H9 (cell line): Measurements from ENCODE around the gene NUP205. TPM values are rescaled to one million over a fixed set of nuclear protein-coding genes. Genes with fewer than 3 reads are reported as not detected.

Experiments
- DNase-seq: peaks from one replicate; pipeline ENCODE4 v3.0.0-alpha.2; 2017
- H2AFZ ChIP-seq: one replicate; pipeline ENCODE4 v1.6.1; 2013; ENCODE audit warnings: mild to moderate bottlenecking, low read length, control low read depth, moderate library complexity
- H2AK5ac ChIP-seq: 2 replicates; pipeline ENCODE4 v1.6.1; 2013; ENCODE audit warnings: low read length, control low read depth, mixed read lengths; ENCODE audit not compliant: insufficient read length
- H2BK120ac ChIP-seq: one replicate; pipeline ENCODE4 v1.6.1; 2013; ENCODE audit warnings: low read depth, mild to moderate bottlenecking, low read length, control low read depth, inconsistent platforms; ENCODE audit not compliant: poor library complexity, severe bottlenecking
- H2BK12ac ChIP-seq: 2 replicates; pipeline ENCODE4 v1.6.1; 2013; ENCODE audit warnings: low read length, control low read depth, mixed read lengths, low read depth; ENCODE audit not compliant: insufficient read length
- H2BK15ac ChIP-seq: 2 replicates; pipeline ENCODE4 v1.6.1; 2013; ENCODE audit warnings: low read depth, low read length, control low read depth
- H2BK20ac ChIP-seq: one replicate; pipeline ENCODE4 v1.6.1; 2013; ENCODE audit warnings: low read depth, mild to moderate bottlenecking, low read length, control low read depth, inconsistent platforms; ENCODE audit not compliant: poor library complexity, severe bottlenecking
- H2BK5ac ChIP-seq: 2 replicates; pipeline ENCODE4 v1.6.1; 2013; ENCODE audit warnings: low read length, control low read depth, mixed read lengths; ENCODE audit not compliant: insufficient read length
- H3K14ac ChIP-seq: 2 replicates; pipeline ENCODE4 v1.6.1; 2013; ENCODE audit warnings: low read length, control low read depth; ENCODE audit not compliant: insufficient read depth
- H3K18ac ChIP-seq: 2 replicates; pipeline ENCODE4 v1.6.1; 2013; ENCODE audit warnings: low read depth, mild to moderate bottlenecking, mixed read lengths, low read length, control low read depth; ENCODE audit not compliant: insufficient read length
- H3K23ac ChIP-seq: 2 replicates; pipeline ENCODE4 v1.6.1; 2013; ENCODE audit warnings: low read length, control low read depth, mixed read lengths, low read depth; ENCODE audit not compliant: insufficient read length
- H3K23me2 ChIP-seq: 2 replicates; pipeline ENCODE4 v1.6.1; 2013; ENCODE audit warnings: low read depth, mild to moderate bottlenecking, mixed read lengths, low read length, control low read depth; ENCODE audit not compliant: insufficient read length, poor library complexity, severe bottlenecking
- H3K27ac ChIP-seq: 2 replicates; pipeline ENCODE4 v1.5.1; 2013; ENCODE audit warnings: low read length, control low read depth, mixed read lengths, low read depth; ENCODE audit not compliant: insufficient read length
- H3K27me3 ChIP-seq: 2 replicates; pipeline ENCODE4 v1.6.1; 2013; ENCODE audit warnings: low read length, control low read depth, inconsistent platforms; ENCODE audit not compliant: insufficient read depth
- H3K4ac ChIP-seq: 2 replicates; pipeline ENCODE4 v1.6.1; 2013; ENCODE audit warnings: low read depth, mild to moderate bottlenecking, control low read depth, inconsistent platforms, low read length, moderate library complexity
- H3K4me1 ChIP-seq: 2 replicates; pipeline ENCODE4 v1.6.1; 2013; ENCODE audit warnings: low read length, control low read depth, inconsistent platforms; ENCODE audit not compliant: insufficient read depth
- H3K4me2 ChIP-seq: 2 replicates; pipeline ENCODE4 v1.6.1; 2013; ENCODE audit warnings: low read length, control low read depth, mixed read lengths; ENCODE audit not compliant: insufficient read length, insufficient read depth
- H3K56ac ChIP-seq: 2 replicates; pipeline ENCODE4 v1.6.1; 2013; ENCODE audit warnings: low read depth, mild to moderate bottlenecking, mixed read lengths, low read length, control low read depth; ENCODE audit not compliant: insufficient read length
- H3K79me1 ChIP-seq: 2 replicates; pipeline ENCODE4 v1.6.1; 2013; ENCODE audit warnings: low read depth, mild to moderate bottlenecking, moderate library complexity, low read length, control low read depth, inconsistent platforms; ENCODE audit not compliant: insufficient read depth, poor library complexity, severe bottlenecking
- H3K79me2 ChIP-seq: 2 replicates; pipeline ENCODE4 v1.6.1; 2013; ENCODE audit warnings: low read length, control low read depth, inconsistent platforms; ENCODE audit not compliant: insufficient read depth
- H3K9ac ChIP-seq: 2 replicates; pipeline ENCODE4 v1.6.1; 2013; ENCODE audit warnings: low read length, control low read depth, mixed read lengths; ENCODE audit not compliant: insufficient read length; ENCODE audit errors: extremely low read depth
- H3K9me3 ChIP-seq: one replicate; pipeline ENCODE4 v1.6.1; 2013; ENCODE audit warnings: low read depth, low read length, inconsistent platforms; ENCODE audit not compliant: control insufficient read depth
- H3T11ph ChIP-seq: one replicate; pipeline ENCODE4 v1.6.1; 2013; ENCODE audit warnings: mild to moderate bottlenecking, low read length, control low read depth, inconsistent platforms
- H4K20me1 ChIP-seq: one replicate; pipeline ENCODE4 v1.6.1; 2013; ENCODE audit not compliant: control insufficient read depth, insufficient read length, insufficient read depth
- H4K5ac ChIP-seq: 2 replicates; pipeline ENCODE4 v1.6.1; 2013; ENCODE audit warnings: low read depth, mild to moderate bottlenecking, mixed read lengths, low read length, control low read depth; ENCODE audit not compliant: insufficient read length
- H4K8ac ChIP-seq: replicated peaks from 2 replicates; pipeline ENCODE4 v1.6.1; 2013; ENCODE audit warnings: low read length, control low read depth, mixed read lengths, low read depth; ENCODE audit not compliant: insufficient read length
- H4K91ac ChIP-seq: 2 replicates; pipeline ENCODE4 v1.6.1; 2013; ENCODE audit warnings: low read depth, mild to moderate bottlenecking, moderate library complexity, mixed read lengths, low read length, control low read depth; ENCODE audit not compliant: insufficient read length
- H3K27ac Mint-ChIP-seq, 3 experiments: 2 replicates in 2 of 3; 3 replicates in 1 of 3; pipeline ENCODE4 v1.8.0; 2020 to 2021; ENCODE audit warnings: mixed read lengths in 3 of 3, mild to moderate bottlenecking in 1 of 3, moderate library complexity in 1 of 3
- H3K27me3 Mint-ChIP-seq: 2 replicates; pipeline ENCODE4 v1.8.0; 2021; ENCODE audit warnings: low read depth, mild to moderate bottlenecking, moderate library complexity, mixed read lengths
- H3K36me3 Mint-ChIP-seq, 3 experiments: 2 replicates in 2 of 3; 3 replicates in 1 of 3; pipeline ENCODE4 v1.8.0; 2020 to 2021; ENCODE audit warnings: low read depth in 3 of 3, mixed read lengths in 3 of 3; ENCODE audit not compliant: insufficient read depth in 1 of 3
- H3K4me1 Mint-ChIP-seq, 2 experiments: 2 replicates each; pipeline ENCODE4 v1.8.0; 2020; ENCODE audit warnings: mixed read lengths in 2 of 2
- H3K4me3 Mint-ChIP-seq, 2 experiments: 2 replicates in 1 of 2; 3 replicates in 1 of 2; pipeline ENCODE4 v1.8.0; 2020 to 2021; ENCODE audit warnings: mild to moderate bottlenecking in 2 of 2, mixed read lengths in 2 of 2, moderate library complexity in 1 of 2
- H3K9me3 Mint-ChIP-seq, 2 experiments: 2 replicates in 1 of 2; 3 replicates in 1 of 2; pipeline ENCODE4 v1.8.0; 2020; ENCODE audit warnings: mild to moderate bottlenecking in 2 of 2, mixed read lengths in 2 of 2, moderate library complexity in 1 of 2
- WGBS: extraction: QIAGEN DNeasy Blood & Tissue Kit; methylation state at CpG from one replicate; pipeline ENCODE4 v1.1.7; 2013; ENCODE audit warnings: missing lambda C conversion rate, low lambda C conversion rate, mixed read lengths; ENCODE audit not compliant: insufficient read length; ENCODE audit errors: extremely low coverage; 5-methylcytosine and 5-hydroxymethylcytosine counted together
- total RNA-seq: library from RNA; stranded (reverse); gene quantifications from 2 replicates; pipeline ENCODE4 v1.2.1, GENCODE V29; 2021
- TF ChIP-seq, protein P1 (sequence below): fragments of 200-600 bp; sonication (generic); conservative IDR thresholded peaks from 3 replicates; pipeline ENCODE4 v1.8.0; 2021; ENCODE audit warnings: antibody characterized with exemption, mild to moderate bottlenecking

Gene NUP205
- total RNA-seq, 1 experiment from 2014 or later: 158 TPM

DNA sequence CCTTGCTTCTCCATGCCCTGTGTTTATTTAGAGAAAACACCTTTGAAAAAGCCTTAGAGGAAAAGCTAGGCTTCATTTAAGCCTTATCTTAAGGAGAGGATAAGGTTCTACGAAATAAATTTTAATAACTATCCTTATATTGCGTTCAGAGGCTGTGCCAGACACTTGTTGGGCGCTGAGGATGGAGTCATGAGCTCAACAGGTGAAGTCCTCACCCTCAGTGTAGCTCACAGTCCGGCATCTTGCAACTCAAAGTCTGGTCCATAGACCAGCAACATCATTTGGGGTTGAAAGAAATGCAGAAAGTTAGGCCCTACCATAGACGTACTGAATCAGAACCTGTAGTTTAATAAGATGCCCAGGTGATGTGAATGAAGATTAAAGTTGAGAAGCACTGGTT, 100.8 kb downstream of the NUP205 start:
- Histone ChIP-seq H3K18ac (no peak overlapping the region), H4K20me1 (no peaks in the 10 kb centered on the region), H2BK20ac (no peak overlapping the region), H3K23me2 (peaks cover 3% of the 10 kb centered on the region), H4K8ac (no peak overlapping the region), H2BK12ac (no peak overlapping the region), H3K79me2 (no peaks in the 10 kb centered on the region; the same call in 1 of the 2 replicates), H3K4me1 (no peaks in the 10 kb centered on the region), H4K91ac (no peak overlapping the region), H3K27me3 (no peaks in the 10 kb centered on the region), H3K27ac (no peak overlapping the region), H3K56ac (no peak overlapping the region), H3K14ac (no peak overlapping the region), H3K23ac (no peak overlapping the region), H3K4me2 (no peak overlapping the region), H3K9ac (no peak overlapping the region), H3K79me1 (peaks cover 3% of the 10 kb centered on the region), H2BK120ac (no peak overlapping the region), H3T11ph (no peak overlapping the region), H2AK5ac (no peak overlapping the region), H2AFZ (no peak overlapping the region), H2BK15ac (no peak overlapping the region), H4K5ac (no peak overlapping the region), H2BK5ac (no peak overlapping the region), H3K9me3 (no peaks in the 10 kb centered on the region), H3K4ac (no peak overlapping the region)
- TF ChIP-seq, protein P1, sequence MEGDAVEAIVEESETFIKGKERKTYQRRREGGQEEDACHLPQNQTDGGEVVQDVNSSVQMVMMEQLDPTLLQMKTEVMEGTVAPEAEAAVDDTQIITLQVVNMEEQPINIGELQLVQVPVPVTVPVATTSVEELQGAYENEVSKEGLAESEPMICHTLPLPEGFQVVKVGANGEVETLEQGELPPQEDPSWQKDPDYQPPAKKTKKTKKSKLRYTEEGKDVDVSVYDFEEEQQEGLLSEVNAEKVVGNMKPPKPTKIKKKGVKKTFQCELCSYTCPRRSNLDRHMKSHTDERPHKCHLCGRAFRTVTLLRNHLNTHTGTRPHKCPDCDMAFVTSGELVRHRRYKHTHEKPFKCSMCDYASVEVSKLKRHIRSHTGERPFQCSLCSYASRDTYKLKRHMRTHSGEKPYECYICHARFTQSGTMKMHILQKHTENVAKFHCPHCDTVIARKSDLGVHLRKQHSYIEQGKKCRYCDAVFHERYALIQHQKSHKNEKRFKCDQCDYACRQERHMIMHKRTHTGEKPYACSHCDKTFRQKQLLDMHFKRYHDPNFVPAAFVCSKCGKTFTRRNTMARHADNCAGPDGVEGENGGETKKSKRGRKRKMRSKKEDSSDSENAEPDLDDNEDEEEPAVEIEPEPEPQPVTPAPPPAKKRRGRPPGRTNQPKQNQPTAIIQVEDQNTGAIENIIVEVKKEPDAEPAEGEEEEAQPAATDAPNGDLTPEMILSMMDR: no peak
- Mint-ChIP-seq H3K9me3 (no peaks in the 10 kb centered on the region), H3K36me3 (0 out of 7 replicates have a peak, but pooled peaks cover 0 to 3% (median 0%) of the 10 kb centered on the region in 3 experiments), H3K27ac (no peak overlapping the region), H3K4me1 (peaks cover 10 to 19% of the 10 kb centered on the region in 2 experiments), H3K27me3 (no peaks in the 10 kb centered on the region), H3K4me3 (no peak overlapping the region)
- no peak for DNase-seq
- no CpG with 5 or more reads among the region's 5 CpGs for WGBS
